NCI-H2171 treated with DMSO at 0.1 percent for 48 hours (cell line): Measurements from ENCODE around the gene CPT1C.

Experiments used
- DNase-seq: peaks from one replicate; lab custom pipeline; 2025; lab: John Stamatoyannopoulos, UW

CPT1C gene

GRCh38 chr19:49660338-49660961 lies 30.5 kb upstream of the CPT1C start:
- DNase-seq, result no peak

GRCh38 chr19:49662011-49662410 lies 28.9 kb upstream of the CPT1C start:
- no peak for DNase-seq

GRCh38 chr19:49663224-49663623 lies 27.7 kb upstream of the CPT1C start:
- DNase-seq, result no peak

GRCh38 chr19:49664171-49665035 lies 26.5 kb upstream of the CPT1C start:
- peak; percentile 89 for DNase-seq

- DNase-seq, result no peak
Measured at GRCh38 chr19:49665036-49665350, 25.9 kb upstream of the CPT1C start.

- peak; percentile 86 for DNase-seq
Measured at GRCh38 chr19:49665351-49666119, 25.4 kb upstream of the CPT1C start, which contains the start of the genes BCL2L12 and IRF3. Gene BCL2L12, plus strand, starts transcription at chr19:49665933. Its CDS starts 760 bp downstream, at chr19:49666693. Gene IRF3, minus strand, starts transcription at chr19:49665857. Its CDS starts 1,019 bp downstream, at chr19:49664838.

GRCh38 chr19:49666120-49666444 lies 24.8 kb upstream of the CPT1C start:
- DNase-seq, result no peak

- DNase-seq, result no peak
Measured at GRCh38 chr19:49667473-49667872, 23.4 kb upstream of the CPT1C start.

GRCh38 chr19:49669516-49669915 lies 21.4 kb upstream of the CPT1C start:
- DNase-seq, result no peak

- peak; percentile 65 for DNase-seq
Measured at GRCh38 chr19:49672131-49672919, 18.6 kb upstream of the CPT1C start.

- DNase-seq, result peak; percentile 95
Measured at GRCh38 chr19:49676136-49676783, 14.7 kb upstream of the CPT1C start.

- peak; percentile 100 for DNase-seq
Measured at GRCh38 chr19:49676784-49677230, 14.1 kb upstream of the CPT1C start.

GRCh38 chr19:49677231-49677900 lies 13.6 kb upstream of the CPT1C start, which contains the start of gene PRMT1:
Gene PRMT1, plus strand, starts transcription at chr19:49677271. Its CDS starts 10 bp downstream, at chr19:49677281.
- DNase-seq, result peak; percentile 78

- peak; percentile 73 for DNase-seq
Measured at GRCh38 chr19:49677901-49678674, 12.8 kb upstream of the CPT1C start.

- no peak for DNase-seq
Measured at GRCh38 chr19:49678985-49679770, 11.7 kb upstream of the CPT1C start.

- DNase-seq, result no peak
Measured at GRCh38 chr19:49679771-49680413, 11.0 kb upstream of the CPT1C start.

- peak; percentile 90 for DNase-seq
Measured at GRCh38 chr19:49680421-49681351, 10.2 kb upstream of the CPT1C start.
